IPS-18a (cell line): Measurements from ENCODE around the gene NUP214.

ENCODE experiments used
- H3K27ac ChIP-seq: one replicate; pipeline ENCODE4 v1.5.1; 2013; ENCODE audit warnings: low read length
- H3K27me3 ChIP-seq: one replicate; pipeline ENCODE4 v1.6.1; 2013; ENCODE audit warnings: mild to moderate bottlenecking, low read length; ENCODE audit not compliant: control insufficient read depth, insufficient read depth
- H3K36me3 ChIP-seq: one replicate; pipeline ENCODE4 v1.6.1; 2013; ENCODE audit warnings: low read depth, low read length; ENCODE audit not compliant: control insufficient read depth
- H3K4me1 ChIP-seq: one replicate; pipeline ENCODE4 v1.6.1; 2013; ENCODE audit warnings: low read depth, low read length; ENCODE audit not compliant: control insufficient read depth
- H3K4me3 ChIP-seq: one replicate; pipeline ENCODE4 v1.5.1; 2013; ENCODE audit warnings: low read length
- H3K9ac ChIP-seq: one replicate; pipeline ENCODE4 v1.6.1; 2013; ENCODE audit warnings: mild to moderate bottlenecking, low read length, moderate library complexity
- H3K9me3 ChIP-seq: one replicate; pipeline ENCODE4 v1.6.1; 2013; ENCODE audit warnings: low read depth, low read length; ENCODE audit not compliant: control insufficient read depth

Gene NUP214

DNA sequence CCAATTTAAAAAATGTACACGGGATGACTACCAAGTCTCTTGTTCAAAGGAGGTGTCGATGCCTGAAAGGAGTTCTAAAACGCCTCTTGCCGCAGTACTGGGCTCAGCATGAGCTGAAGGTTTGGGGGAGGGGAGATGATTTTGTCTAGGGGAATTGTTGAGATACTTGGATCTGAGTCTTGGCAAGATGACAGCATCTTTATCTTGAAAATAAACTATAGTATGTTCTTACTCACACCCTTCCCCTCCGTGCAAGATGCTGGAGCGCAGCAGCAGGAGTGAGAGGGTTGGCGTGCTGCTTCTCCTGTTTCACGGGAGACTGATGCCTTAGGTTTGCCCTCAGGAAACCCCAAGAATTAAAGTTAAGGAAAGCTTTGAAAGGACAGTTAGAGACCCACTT lies 103.6 kb downstream of the NUP214 start:
- Histone ChIP-seq H3K9ac (no peak overlapping the region), H3K9me3 (no peaks in the 10 kb centered on the region), H3K4me3 (no peak overlapping the region), H3K27me3 (no peaks in the 10 kb centered on the region), H3K27ac (no peak overlapping the region), H3K4me1 (peaks cover 19% of the 10 kb centered on the region), H3K36me3 (peaks cover 25% of the 10 kb centered on the region)

DNA sequence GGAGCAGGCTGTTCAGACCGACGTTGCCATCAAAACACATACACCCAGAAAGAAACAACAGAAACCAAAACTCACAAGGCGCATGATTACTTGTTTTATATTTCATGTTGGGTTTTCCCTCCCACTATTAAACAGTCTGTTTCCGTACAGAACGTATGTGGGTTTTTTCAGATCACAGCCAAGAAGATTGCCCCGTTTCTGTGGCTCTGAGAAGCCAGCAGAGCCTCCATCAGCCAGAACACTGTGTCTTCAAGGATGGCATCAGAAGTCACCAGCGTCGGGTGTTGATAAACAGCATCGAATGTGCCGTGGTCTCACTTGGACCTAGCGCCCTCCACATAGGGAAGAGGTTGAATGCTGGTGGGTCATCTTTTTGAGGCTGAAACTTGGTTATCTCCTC lies 108.2 kb downstream of the NUP214 start:
- Histone ChIP-seq H3K27me3 (no peaks in the 10 kb centered on the region), H3K36me3 (peaks cover 30% of the 10 kb centered on the region), H3K4me3 (no peak overlapping the region), H3K27ac (no peak overlapping the region), H3K4me1 (peaks cover 15% of the 10 kb centered on the region), H3K9me3 (no peaks in the 10 kb centered on the region), H3K9ac (no peak overlapping the region)

DNA sequence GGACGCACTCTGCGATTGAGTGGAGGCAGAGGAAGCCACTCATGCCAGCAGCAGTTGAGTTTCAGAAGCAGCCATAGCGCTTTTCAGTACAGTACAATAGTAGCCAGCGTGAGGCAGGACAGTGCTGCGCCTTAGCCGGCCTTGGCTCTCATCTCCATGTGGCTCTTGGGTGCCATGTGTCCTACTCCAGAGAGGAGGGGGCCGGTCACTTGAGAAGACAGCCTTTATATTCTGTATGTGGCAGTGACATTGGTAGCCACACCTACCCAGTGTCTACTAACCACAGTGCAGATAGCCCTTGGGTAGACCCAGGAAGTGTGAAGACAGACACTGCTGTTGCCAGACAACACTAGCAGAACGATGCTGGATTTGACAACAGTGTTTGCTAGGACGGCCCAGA lies 108.6 kb downstream of the NUP214 start:
- H3K27me3 ChIP-seq: no peaks in the 10 kb centered on the region

DNA sequence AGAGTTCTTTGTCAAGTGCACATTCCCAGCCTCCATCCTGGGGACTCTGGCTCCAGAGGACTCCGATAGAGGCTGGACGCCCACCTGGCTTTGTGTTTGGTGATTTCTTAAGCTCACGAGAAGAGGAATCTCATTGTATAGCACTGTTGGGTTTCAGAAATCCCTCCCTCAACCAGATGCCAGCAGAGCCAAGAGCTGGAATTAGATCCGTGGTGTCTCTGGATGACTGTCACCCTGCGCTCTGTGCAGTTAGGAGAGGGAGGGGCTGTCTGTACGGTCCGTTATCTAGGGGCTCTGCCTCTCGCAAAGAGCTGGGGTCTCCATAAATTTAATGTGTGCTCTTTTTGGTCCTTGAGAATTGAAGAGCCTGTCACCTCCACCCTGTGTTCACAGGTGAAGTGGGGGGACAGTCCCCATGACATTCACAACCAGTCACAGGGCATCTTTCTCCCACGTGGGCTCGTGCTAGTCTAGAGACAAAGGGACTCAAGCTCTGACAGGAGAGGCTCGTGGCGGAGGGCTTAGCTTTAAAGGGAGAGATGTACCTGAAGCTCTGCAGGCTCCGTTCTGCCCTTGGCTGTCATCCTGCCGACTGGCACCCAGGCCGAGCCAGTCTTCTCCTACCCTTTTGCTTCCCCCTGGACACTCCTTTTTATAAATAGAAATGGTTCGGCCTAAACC lies 109.6 kb downstream of the NUP214 start:
- H3K36me3 ChIP-seq: peaks cover 30% of the 10 kb centered on the region
- no peak overlapping the region for H3K4me3 ChIP-seq
- H3K27ac ChIP-seq: no peak overlapping the region
- H3K27me3 ChIP-seq: no peaks in the 10 kb centered on the region
- H3K9ac ChIP-seq: no peak overlapping the region
- peaks cover 19% of the 10 kb centered on the region for H3K4me1 ChIP-seq
- H3K9me3 ChIP-seq: no peaks in the 10 kb centered on the region

More for the DNA sequence above, 108.6 kb downstream of the NUP214 start:
- Histone ChIP-seq H3K27ac (no peak overlapping the region), H3K9ac (no peak overlapping the region), H3K36me3 (peaks cover 30% of the 10 kb centered on the region), H3K4me3 (no peak overlapping the region), H3K9me3 (no peaks in the 10 kb centered on the region), H3K4me1 (peaks cover 15% of the 10 kb centered on the region)

DNA sequence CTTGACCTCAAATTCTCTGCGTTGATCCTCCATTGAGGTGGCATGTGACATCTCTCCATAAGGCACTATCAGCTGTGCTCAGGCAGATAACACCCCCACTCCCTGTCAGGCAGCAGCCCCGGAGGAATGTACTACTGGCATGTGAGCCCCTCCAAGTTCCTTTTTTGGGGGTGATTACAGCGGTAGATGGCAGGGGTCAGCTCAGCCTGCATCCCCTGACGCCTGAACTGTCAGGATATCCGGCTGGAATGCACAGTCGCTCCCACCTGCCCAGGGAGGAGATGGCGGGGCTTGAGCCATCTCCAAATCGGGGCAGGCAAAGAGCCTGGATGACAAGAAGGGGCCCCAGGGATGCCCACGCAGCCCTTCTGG lies 110.1 kb downstream of the NUP214 start:
- no peak overlapping the region for H3K9ac ChIP-seq
- H3K36me3 ChIP-seq: peaks cover 30% of the 10 kb centered on the region
- no peak overlapping the region for H3K27ac ChIP-seq

DNA sequence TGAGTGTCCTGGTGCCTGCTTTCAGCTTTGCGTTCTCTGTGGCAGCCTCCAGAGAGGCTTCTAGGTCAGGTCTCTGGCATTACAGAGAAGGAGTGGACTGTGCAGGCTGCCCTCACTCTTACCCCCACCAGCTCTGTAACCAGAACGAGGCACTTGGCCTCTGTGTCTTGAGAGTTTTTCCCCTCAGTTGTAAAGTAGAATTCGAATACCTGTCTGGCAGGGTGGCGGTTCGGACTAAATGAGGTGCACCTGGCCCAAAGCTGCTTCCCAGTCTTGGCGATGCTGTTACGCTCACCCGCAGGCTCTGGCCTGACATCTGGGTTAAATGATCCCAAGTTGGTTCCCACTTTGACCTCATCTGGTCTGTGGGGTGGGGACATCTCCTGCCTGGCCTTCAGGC lies 110.8 kb downstream of the NUP214 start:
- no peaks in the 10 kb centered on the region for H3K9me3 ChIP-seq
- H3K9ac ChIP-seq: no peak overlapping the region
- H3K36me3 ChIP-seq: peaks cover 30% of the 10 kb centered on the region
- H3K27me3 ChIP-seq: no peaks in the 10 kb centered on the region
- no peak overlapping the region for H3K4me3 ChIP-seq
- H3K27ac ChIP-seq: no peak overlapping the region
- H3K4me1 ChIP-seq: peaks cover 19% of the 10 kb centered on the region

More for the DNA sequence above, 110.1 kb downstream of the NUP214 start:
- H3K9me3 ChIP-seq: no peaks in the 10 kb centered on the region
- H3K4me1 ChIP-seq: peaks cover 19% of the 10 kb centered on the region
- no peak overlapping the region for H3K4me3 ChIP-seq
- no peaks in the 10 kb centered on the region for H3K27me3 ChIP-seq

DNA sequence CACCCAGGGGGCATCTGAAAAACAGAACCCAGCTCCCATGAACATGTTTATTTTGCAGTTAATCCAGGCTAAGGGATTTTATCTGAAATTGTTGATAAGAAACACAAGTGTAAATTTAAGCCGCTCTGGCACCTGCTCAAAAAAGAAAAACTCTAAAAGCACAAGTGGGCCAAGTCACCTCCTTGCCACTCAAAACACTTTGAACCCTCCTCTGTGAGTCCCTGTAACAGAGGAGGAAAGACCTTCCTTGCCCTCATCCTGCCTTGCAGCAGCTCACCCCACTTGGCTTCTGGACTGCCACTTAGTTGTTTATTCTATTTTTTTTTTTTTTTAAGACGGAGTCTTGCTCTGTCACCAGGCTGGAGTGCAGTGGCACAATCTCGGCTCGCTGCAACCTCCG lies 111.4 kb downstream of the NUP214 start:
- Histone ChIP-seq H3K9me3 (no peaks in the 10 kb centered on the region), H3K4me3 (no peak overlapping the region), H3K4me1 (peaks cover 19% of the 10 kb centered on the region), H3K27me3 (no peaks in the 10 kb centered on the region), H3K27ac (no peak overlapping the region), H3K36me3 (peaks cover 26% of the 10 kb centered on the region), H3K9ac (no peak overlapping the region)

DNA sequence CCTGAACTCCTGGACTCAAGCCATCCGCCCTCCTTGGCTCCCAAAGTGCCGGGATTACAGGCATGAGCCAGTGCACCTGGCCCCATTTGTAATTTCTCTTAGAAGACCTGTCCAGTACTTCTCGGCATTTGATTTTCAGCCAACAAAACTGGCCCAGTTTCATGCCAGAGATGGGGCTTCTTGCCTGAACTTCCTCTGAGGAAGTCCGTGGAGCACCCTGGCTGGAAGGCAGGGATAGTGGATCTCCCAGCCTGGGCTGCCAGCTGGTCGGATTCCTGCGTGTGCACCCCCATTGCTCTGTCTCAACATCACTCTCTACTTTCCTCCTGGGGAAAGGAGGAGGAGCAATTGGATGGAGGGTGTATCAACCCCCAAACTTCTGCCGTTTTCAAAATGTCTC lies 111.9 kb downstream of the NUP214 start:
- Histone ChIP-seq H3K4me1 (peaks cover 19% of the 10 kb centered on the region), H3K36me3 (peaks cover 20% of the 10 kb centered on the region), H3K9ac (no peak overlapping the region), H3K4me3 (no peak overlapping the region), H3K27ac (no peak overlapping the region), H3K27me3 (no peaks in the 10 kb centered on the region), H3K9me3 (no peaks in the 10 kb centered on the region)

DNA sequence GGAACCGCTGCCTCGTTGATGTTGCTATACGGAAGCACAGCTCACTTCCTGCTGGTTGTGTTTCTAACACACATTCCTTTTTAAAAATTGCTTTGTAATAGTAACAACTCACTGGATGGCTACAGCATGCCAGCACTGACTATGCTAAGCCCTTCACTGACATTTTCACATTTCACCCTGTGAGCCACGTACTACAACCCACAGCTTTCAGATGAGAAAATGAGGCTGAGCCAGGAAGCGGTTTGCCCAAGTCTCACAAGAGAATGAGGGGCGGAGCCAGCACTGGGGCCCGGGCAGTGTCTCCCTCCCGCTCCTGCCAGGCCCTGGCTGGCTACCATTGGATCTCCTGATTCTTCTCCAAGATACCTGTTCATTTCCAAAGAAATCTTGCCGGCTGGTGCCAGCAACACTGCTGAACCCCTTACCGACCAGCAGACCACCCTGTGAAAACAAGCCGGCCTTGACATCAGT lies 112.6 kb downstream of the NUP214 start:
- Histone ChIP-seq H3K27me3 (no peaks in the 10 kb centered on the region), H3K9ac (no peak overlapping the region), H3K4me1 (peaks cover 19% of the 10 kb centered on the region), H3K27ac (no peak overlapping the region), H3K9me3 (no peaks in the 10 kb centered on the region), H3K36me3 (peaks cover 17% of the 10 kb centered on the region), H3K4me3 (no peak overlapping the region)

DNA sequence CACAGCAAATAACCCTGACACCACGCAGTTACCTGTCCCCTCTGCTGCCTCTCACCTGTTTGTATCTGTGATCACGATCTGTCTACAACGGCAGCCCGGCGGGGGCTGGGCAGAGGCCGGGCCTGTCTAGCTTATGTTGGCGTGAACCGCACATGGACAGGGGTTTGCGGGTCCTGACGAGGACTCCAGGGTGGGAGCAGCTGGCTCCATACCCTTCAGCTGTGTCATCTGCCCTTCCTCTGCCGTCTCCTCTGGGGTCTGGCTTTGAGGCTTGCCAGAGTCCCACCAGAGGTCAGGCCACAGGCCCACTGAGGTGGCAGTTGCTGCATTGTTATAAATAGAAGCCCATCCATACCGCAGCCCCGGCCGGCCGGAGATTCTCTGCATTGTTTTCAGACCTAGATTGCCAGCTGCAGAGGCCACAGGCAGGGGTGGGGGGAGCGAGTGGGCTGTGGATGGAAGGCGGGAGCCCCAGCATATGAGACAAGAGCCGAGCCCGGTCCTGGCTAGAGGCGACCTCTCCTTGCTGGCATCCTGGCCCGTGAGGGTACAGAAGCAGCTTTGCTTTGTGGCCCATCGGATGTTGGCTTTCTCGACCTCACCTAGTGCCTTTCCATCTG lies 113.1 kb downstream of the NUP214 start:
- Histone ChIP-seq H3K4me1 (peaks cover 19% of the 10 kb centered on the region), H3K36me3 (peaks cover 13% of the 10 kb centered on the region), H3K9me3 (no peaks in the 10 kb centered on the region), H3K27ac (no peak overlapping the region), H3K4me3 (no peak overlapping the region), H3K27me3 (no peaks in the 10 kb centered on the region), H3K9ac (no peak overlapping the region)

DNA sequence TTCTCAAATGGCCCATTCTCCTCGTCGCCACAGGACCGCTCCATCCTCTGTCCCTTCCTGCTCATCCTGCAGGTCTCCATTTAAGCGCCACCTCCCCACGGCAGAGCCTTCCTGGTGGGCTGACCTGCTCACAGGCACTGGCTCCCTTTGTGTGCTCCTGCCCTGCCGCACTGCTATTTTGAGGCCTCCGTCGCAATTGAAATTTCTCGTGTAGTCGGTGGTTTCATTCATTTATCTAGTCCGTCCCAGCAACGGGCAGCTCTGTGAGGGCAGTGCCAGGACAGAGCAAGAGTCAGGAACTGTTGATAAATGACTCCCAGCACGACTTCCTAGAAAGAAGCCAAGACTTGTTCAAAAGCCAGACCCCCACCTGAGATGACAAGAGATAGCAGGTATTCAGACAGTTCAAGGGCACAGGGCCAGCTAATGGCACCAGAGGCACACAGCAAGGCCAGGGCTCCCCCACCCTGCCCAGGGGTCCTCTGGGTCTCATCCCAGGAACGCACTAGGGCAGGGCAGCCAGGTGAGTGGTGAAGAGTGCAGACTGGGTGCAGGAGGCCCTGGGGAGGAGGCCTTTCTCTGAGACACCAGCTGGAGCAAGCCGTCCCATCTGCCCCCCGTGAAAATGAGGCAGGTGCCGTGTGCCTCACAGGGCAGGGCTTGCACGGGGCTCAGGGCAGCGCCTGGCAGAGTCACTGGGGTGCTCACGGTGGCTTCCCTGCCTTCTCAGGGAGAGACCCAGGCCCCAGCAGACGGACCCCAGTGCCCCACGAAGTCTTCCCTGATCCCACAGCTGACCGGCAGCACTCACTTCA lies 114.0 kb downstream of the NUP214 start:
- Histone ChIP-seq H3K9ac (no peak overlapping the region), H3K27ac (no peak overlapping the region), H3K4me1 (peaks cover 19% of the 10 kb centered on the region)

More for the DNA sequence above, 114.0 kb downstream of the NUP214 start:
- Histone ChIP-seq H3K27me3 (no peaks in the 10 kb centered on the region), H3K36me3 (peaks cover 5% of the 10 kb centered on the region), H3K9me3 (no peaks in the 10 kb centered on the region), H3K4me3 (no peak overlapping the region)
